ENCODE data around the gene COL6A2. TPM values are rescaled to one million over a fixed set of nuclear protein-coding genes. Genes with fewer than 3 reads are reported as not detected.
"Not testable (repeated sequence)": the region's sequence is repeated elsewhere in the genome, so short reads cannot be mapped to it uniquely, and the experiment has no call there.

Gene COL6A2
- total RNA-seq = 888 TPM

GRCh38 chr21:46097336-46098293, at the start of gene COL6A2:
COL6A2 (plus strand) TSS chr21:46098112.
- peak; percentile 85 for DNase-seq

- peak; percentile 98 for DNase-seq
Observed at GRCh38 chr21:46048926-46049889, 48.7 kb upstream of the COL6A2 start.

- DNase-seq = no peak
Observed at GRCh38 chr21:46049890-46050667, 47.8 kb upstream of the COL6A2 start.

GRCh38 chr21:46050668-46051378, 47.1 kb upstream of the COL6A2 start:
- no peak for DNase-seq

- no peak for DNase-seq
Observed at GRCh38 chr21:46051379-46051770, 46.5 kb upstream of the COL6A2 start.

DNA sequence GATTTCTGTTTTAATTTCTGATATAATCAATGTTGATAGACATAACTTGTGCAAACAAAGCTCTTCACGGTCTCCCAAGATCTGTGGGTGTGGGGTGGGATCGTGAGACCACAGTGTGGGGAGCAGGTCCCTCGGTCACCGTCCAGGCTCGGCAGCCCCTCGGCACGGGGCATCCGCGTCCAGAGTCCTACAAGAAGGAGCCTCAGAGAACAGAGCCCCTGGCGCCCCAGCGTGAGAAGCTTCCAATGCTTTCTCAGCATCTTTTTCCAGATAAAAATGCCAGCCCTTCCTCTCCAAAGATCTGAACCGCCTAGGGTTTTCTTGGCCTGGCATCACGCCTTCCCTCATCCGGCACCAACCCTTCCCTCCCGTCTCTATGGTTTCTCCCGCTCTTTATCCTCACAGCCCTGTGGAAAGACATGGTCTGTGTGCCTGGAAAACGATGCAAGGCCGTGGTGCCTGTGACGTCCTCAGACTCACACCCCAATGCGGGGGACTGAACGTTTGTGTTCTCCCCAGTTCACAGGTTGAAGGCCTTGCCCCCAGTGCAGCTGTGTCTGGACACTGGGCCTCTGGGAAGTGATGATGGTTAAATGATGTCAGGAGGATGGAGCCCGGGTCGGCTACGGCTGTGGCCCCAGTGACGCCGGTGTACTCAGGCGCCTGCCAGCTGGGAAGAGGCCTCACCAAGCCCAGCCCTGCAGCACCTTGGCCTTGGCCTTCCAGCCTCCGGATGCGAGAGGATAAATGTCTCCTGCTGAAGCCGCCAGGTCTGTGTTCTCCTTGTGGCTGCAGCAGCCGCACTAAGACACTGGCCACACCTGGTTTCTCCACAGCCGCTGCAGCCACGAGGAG, 45.9 kb upstream of the COL6A2 start:
- no peak for DNase-seq

- peak; percentile 54 for DNase-seq
Observed at GRCh38 chr21:46052703-46053651, 44.9 kb upstream of the COL6A2 start.

DNA sequence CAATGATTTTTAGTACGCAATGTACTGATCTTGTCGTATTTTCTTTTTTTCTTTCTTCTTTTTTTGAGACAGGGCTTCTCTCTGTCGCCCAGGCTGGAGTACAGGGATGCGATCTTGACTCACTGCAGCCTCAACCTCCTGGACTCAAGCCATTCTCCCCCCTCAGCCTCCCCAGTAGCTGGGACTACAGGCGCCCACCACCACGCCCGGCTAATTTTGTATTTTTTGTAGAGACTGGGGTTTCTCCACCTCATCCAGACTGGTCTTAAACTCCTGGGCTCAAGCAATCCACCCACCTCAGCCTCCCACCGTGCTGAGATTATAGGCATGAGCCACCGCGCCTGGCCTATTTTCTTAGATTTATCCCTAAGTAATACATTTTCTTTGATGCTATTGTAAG, 43.9 kb upstream of the COL6A2 start:
- no peak for DNase-seq

- DNase-seq = no peak
Observed at GRCh38 chr21:46054451-46054881, 43.4 kb upstream of the COL6A2 start.

DNA sequence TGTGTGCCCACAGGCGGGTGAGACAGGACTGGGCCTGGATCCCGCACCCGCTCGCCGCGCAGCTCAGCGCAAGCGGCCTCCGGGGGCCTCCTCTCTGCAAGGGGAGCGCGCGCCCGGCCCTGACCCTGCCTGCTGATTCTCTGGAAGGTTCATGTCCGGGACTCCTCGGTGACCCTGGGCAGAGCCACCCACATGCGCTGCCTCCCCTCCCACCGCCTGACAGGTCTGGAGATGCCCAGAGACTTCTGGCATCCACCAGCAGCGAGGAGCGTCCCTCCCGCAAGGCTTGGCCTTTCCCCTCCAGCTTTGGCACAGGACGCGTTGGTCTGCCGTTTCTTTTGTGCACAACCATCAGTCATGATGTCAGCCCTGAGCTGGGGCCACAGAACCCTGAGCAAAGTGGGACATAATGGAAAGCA, 42.0 kb upstream of the COL6A2 start:
- no peak for DNase-seq

- DNase-seq = peak; percentile 81
Observed at GRCh38 chr21:46056450-46056903, 41.4 kb upstream of the COL6A2 start.

- no peak for DNase-seq
Observed at GRCh38 chr21:46057111-46057709, 40.7 kb upstream of the COL6A2 start.

GRCh38 chr21:46057710-46058241, 40.1 kb upstream of the COL6A2 start:
- no peak for DNase-seq

DNA sequence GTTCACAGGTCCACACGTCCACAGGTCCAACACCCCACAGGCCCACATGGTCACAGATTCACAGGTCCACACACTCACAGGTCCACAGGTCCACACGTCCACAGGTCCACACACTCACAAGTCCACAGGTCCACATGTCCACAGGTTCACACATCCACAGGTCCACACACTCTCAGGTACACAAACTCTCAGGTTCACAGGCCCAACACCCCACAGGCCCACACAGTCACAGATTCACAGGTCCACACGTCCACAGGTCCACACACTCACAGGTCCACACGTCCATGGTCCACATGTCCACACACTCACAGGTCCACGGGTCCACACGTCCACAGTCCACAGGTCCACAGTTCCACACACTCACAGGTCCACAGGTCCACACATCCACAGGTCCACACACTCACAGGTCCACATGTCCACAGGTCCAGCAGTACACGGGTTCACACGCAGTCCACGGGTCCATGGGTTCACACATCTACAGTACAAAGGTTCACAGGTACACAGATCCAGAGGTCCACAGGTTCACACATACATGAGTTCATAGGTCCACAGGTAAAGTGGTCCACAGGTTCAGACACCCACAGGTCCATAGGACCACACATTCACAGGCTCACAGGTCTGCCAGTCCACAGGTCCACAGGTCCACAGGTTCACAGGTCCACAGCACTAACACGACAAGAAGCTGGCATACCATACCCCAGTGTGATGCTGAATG, 39.3 kb upstream of the COL6A2 start:
- no peak for DNase-seq

DNA sequence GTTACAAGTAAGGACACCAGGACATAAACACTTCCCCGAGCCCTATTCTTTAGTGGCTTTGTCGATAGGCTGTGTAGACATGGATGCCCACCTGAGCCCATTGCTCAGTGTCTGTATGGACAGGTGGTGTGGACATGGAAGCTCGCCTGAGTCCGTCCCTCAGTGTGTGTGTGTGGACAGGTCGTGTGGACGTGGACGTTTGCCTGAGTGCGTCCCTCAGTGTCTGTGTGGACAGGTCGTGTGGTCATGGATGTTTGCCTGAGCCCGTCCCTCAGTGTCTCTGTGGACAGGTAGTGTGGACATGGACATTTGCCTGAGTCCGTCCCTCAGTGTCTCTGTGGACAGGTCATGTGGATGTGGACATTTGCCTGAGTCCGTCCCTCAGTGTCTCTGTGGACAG, 38.7 kb upstream of the COL6A2 start:
- DNase-seq = no peak

GRCh38 chr21:46059711-46060455, 38.0 kb upstream of the COL6A2 start:
- DNase-seq = not testable (repeated sequence)

- no peak for DNase-seq
Observed at GRCh38 chr21:46060596-46061061, 37.3 kb upstream of the COL6A2 start.
